ENCODE data around the gene UNC45A.

DNA sequence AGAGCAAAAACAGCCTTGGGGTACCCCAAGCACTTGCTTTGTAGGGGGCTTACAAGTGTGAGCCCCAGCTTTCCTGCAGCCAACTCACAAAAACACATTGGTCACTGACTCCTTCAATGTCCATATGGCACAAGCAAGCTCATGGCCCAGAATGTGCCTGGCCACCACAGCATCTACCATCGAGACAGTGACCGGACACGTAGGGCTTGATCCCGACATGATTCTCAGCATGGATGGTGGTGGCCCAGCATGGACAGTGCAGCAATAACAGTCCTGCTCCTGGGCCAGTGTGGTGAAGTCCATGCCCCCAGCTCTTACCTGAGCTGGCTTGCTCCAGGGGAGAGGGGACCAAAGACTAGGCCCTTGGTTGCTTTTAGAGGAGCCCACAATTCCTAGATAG, 6.0 kb downstream of the UNC45A start:
- TF ChIP-seq POLR2A (IDR thresholded peaks at IDR 0.05), result no peak
- TF ChIP-seq, protein P1, sequence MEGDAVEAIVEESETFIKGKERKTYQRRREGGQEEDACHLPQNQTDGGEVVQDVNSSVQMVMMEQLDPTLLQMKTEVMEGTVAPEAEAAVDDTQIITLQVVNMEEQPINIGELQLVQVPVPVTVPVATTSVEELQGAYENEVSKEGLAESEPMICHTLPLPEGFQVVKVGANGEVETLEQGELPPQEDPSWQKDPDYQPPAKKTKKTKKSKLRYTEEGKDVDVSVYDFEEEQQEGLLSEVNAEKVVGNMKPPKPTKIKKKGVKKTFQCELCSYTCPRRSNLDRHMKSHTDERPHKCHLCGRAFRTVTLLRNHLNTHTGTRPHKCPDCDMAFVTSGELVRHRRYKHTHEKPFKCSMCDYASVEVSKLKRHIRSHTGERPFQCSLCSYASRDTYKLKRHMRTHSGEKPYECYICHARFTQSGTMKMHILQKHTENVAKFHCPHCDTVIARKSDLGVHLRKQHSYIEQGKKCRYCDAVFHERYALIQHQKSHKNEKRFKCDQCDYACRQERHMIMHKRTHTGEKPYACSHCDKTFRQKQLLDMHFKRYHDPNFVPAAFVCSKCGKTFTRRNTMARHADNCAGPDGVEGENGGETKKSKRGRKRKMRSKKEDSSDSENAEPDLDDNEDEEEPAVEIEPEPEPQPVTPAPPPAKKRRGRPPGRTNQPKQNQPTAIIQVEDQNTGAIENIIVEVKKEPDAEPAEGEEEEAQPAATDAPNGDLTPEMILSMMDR (IDR thresholded peaks at IDR 0.05), result no peak
